GM12891 (cell line): ENCODE data around the gene RTN1.

Source experiments
- PAX5 ChIP-seq: IDR thresholded peaks from 2 replicates; pipeline ENCODE4 v1.6.1; 2011; ENCODE audit warnings: low read length, moderate library complexity, mild to moderate bottlenecking; ENCODE audit not compliant: insufficient read depth, severe bottlenecking
- POLR2A ChIP-seq: IDR thresholded peaks from 2 replicates; pipeline ENCODE4 v1.6.1; 2011; ENCODE audit warnings: low read depth, low read length, control low read depth
- POLR2AphosphoS5 ChIP-seq: IDR thresholded peaks from 2 replicates; pipeline ENCODE4 v1.6.1; 2011; ENCODE audit warnings: low read depth, low read length, control low read depth
- POU2F2 ChIP-seq: IDR thresholded peaks from 2 replicates; pipeline ENCODE4 v1.6.1; 2011; ENCODE audit warnings: low read depth, mild to moderate bottlenecking, control low read depth, low read length, moderate library complexity
- SPI1 ChIP-seq: IDR thresholded peaks from 2 replicates; pipeline ENCODE4 v1.6.1; 2011; ENCODE audit warnings: low read depth, low read length, control low read depth
- TAF1 ChIP-seq: IDR thresholded peaks from 2 replicates; pipeline ENCODE4 v1.6.1; 2011; ENCODE audit warnings: low read depth, low read length, control low read depth

- no peak for TF ChIP-seq POLR2A
- TF ChIP-seq POLR2AphosphoS5 = no peak
- no peak for TF ChIP-seq POU2F2
- no peak for TF ChIP-seq TAF1
- TF ChIP-seq SPI1 = no peak
- TF ChIP-seq PAX5 = no peak
Observed at GRCh38 chr14:59871166-59871495, 555 bp upstream of the RTN1 start.
